ENCODE results near the gene PPP2R5C.
"Not testable (repeated sequence)": the region's sequence is repeated elsewhere in the genome, so short reads cannot be mapped to it uniquely, and the experiment has no call there.

Gene PPP2R5C

GRCh38 chr14:101783260-101784016 is 21.9 kb downstream of the PPP2R5C start:
- no peak for DNase-seq

GRCh38 chr14:101784631-101785030 is 23.1 kb downstream of the PPP2R5C start:
- DNase-seq: no peak

- DNase-seq: no peak
Measured at GRCh38 chr14:101788016-101788635, 26.6 kb downstream of the PPP2R5C start.

GRCh38 chr14:101789222-101789621 is 27.7 kb downstream of the PPP2R5C start:
- DNase-seq: no peak

- DNase-seq: no peak
Measured at GRCh38 chr14:101790232-101790631, 28.7 kb downstream of the PPP2R5C start.

- DNase-seq: peak; percentile 35
Measured at GRCh38 chr14:101791919-101792572, 30.5 kb downstream of the PPP2R5C start.

GRCh38 chr14:101796016-101796415 is 34.5 kb downstream of the PPP2R5C start:
- DNase-seq: no peak

GRCh38 chr14:101796479-101796878 is 35.0 kb downstream of the PPP2R5C start:
- DNase-seq: no peak

GRCh38 chr14:101797856-101798255 is 36.3 kb downstream of the PPP2R5C start:
- no peak for DNase-seq

GRCh38 chr14:101804373-101804772 is 42.9 kb downstream of the PPP2R5C start:
- not testable (repeated sequence) for DNase-seq

- DNase-seq: not testable (repeated sequence)
Measured at GRCh38 chr14:101806252-101806651, 44.7 kb downstream of the PPP2R5C start.

GRCh38 chr14:101808020-101808641 is 46.6 kb downstream of the PPP2R5C start:
- no peak for DNase-seq

GRCh38 chr14:101808894-101809670 is 47.6 kb downstream of the PPP2R5C start:
- DNase-seq: no peak

- DNase-seq: peak; percentile 96
Measured at GRCh38 chr14:101809671-101810514, 48.4 kb downstream of the PPP2R5C start.

GRCh38 chr14:101810897-101811621 is 49.5 kb downstream of the PPP2R5C start:
- DNase-seq: no peak

GRCh38 chr14:101812071-101812470 is 50.6 kb downstream of the PPP2R5C start:
- no peak for DNase-seq

- DNase-seq: no peak
Measured at GRCh38 chr14:101813171-101813759, 51.8 kb downstream of the PPP2R5C start.

GRCh38 chr14:101813833-101814232 is 52.3 kb downstream of the PPP2R5C start:
- no peak for DNase-seq

GRCh38 chr14:101814934-101815333 is 53.4 kb downstream of the PPP2R5C start:
- no peak for DNase-seq

- DNase-seq: no peak
Measured at GRCh38 chr14:101815994-101816393, 54.5 kb downstream of the PPP2R5C start.

All from NCI-H2171 (cell line).